ENCODE measurements around the gene POLK. TPM values are rescaled to one million over a fixed set of nuclear protein-coding genes. Genes with fewer than 3 reads are reported as not detected.
"Not testable (repeated sequence)": the region's sequence is repeated elsewhere in the genome, so short reads cannot be mapped to it uniquely, and the experiment has no call there.

POLK gene
- total RNA-seq, 2 donors from 2014 or later, result 31.4 to 34.2 TPM

- Mint-ChIP-seq H3K9me3 (peaks cover 5 to 15% of the 10 kb centered on the region in 2 donors), H3K36me3 (ENCODE audit: insufficient read depth in 2 of 2) (peaks cover 25 to 47% of the 10 kb centered on the region in 2 donors), H3K4me1 (ENCODE audit: low read depth) (peaks cover 11% of the 10 kb centered on the region)
- not testable (repeated sequence) for ATAC-seq (replicated peaks in 1 of 2); H3K4me3 Mint-ChIP-seq; H3K27ac Mint-ChIP-seq; H3K27me3 Mint-ChIP-seq (ENCODE audit: low read depth); DNase-seq
These were observed 21.8 kb upstream of the POLK start for GRCh38 chr5:75489847-75490246.

GRCh38 chr5:75491621-75492020, 20.1 kb upstream of the POLK start:
- Mint-ChIP-seq H3K27ac (no peak overlapping the region), H3K36me3 (ENCODE audit: insufficient read depth in 2 of 2) (peaks cover 20 to 39% of the 10 kb centered on the region in 2 donors), H3K27me3 (ENCODE audit: low read depth) (no peaks in the 10 kb centered on the region), H3K4me3 (no peak overlapping the region), H3K9me3 (peaks cover 3 to 13% of the 10 kb centered on the region in 2 donors), H3K4me1 (ENCODE audit: low read depth) (peaks cover 12% of the 10 kb centered on the region)
- ATAC-seq (replicated peaks in 1 of 2) (no peak), DNase-seq (no peak)

- Mint-ChIP-seq H3K36me3 (ENCODE audit: insufficient read depth in 2 of 2) (peaks cover 15 to 32% of the 10 kb centered on the region in 2 donors), H3K27ac (no peak overlapping the region)
- ATAC-seq (replicated peaks in 1 of 2), result no peak
These were observed 15.7 kb upstream of the POLK start for GRCh38 chr5:75496026-75496425.

GRCh38 chr5:75498208-75498777, 13.4 kb upstream of the POLK start:
- ATAC-seq (replicated peaks in 1 of 2) (no peak), DNase-seq (no peak)
- H3K4me3 Mint-ChIP-seq, result no peak overlapping the region
- H3K36me3 Mint-ChIP-seq (ENCODE audit: insufficient read depth in 2 of 2), result peaks cover 11 to 25% of the 10 kb centered on the region in 2 donors
- no peaks in the 10 kb centered on the region for H3K9me3 Mint-ChIP-seq
- no peaks in the 10 kb centered on the region for H3K27me3 Mint-ChIP-seq (ENCODE audit: low read depth)
- peaks cover 17% of the 10 kb centered on the region for H3K4me1 Mint-ChIP-seq (ENCODE audit: low read depth)
- H3K27ac Mint-ChIP-seq, result no peak overlapping the region

More at GRCh38 chr5:75496026-75496425, 15.7 kb upstream of the POLK start:
- Mint-ChIP-seq H3K4me1 (ENCODE audit: low read depth) (peaks cover 17% of the 10 kb centered on the region), H3K27me3 (ENCODE audit: low read depth) (no peaks in the 10 kb centered on the region), H3K9me3 (no peaks in the 10 kb centered on the region), H3K4me3 (no peak overlapping the region)
- DNase-seq, result no peak

- not testable (repeated sequence) for H3K27ac Mint-ChIP-seq; H3K4me3 Mint-ChIP-seq; H3K27me3 Mint-ChIP-seq (ENCODE audit: low read depth); H3K9me3 Mint-ChIP-seq; DNase-seq; ATAC-seq (replicated peaks in 1 of 2)
- H3K4me1 Mint-ChIP-seq (ENCODE audit: low read depth), result peaks cover 17% of the 10 kb centered on the region
- H3K36me3 Mint-ChIP-seq (ENCODE audit: insufficient read depth in 2 of 2), result peaks cover 11 to 21% of the 10 kb centered on the region in 2 donors
These were observed 12.8 kb upstream of the POLK start for GRCh38 chr5:75498875-75499274.

- not testable (repeated sequence) for DNase-seq; H3K27me3 Mint-ChIP-seq (ENCODE audit: low read depth); H3K9me3 Mint-ChIP-seq; ATAC-seq (replicated peaks in 1 of 2); H3K4me3 Mint-ChIP-seq; H3K27ac Mint-ChIP-seq
- Mint-ChIP-seq H3K4me1 (ENCODE audit: low read depth) (peaks cover 31% of the 10 kb centered on the region), H3K36me3 (ENCODE audit: insufficient read depth in 2 of 2) (peaks cover 2 to 21% of the 10 kb centered on the region in 2 donors)
These were observed 6.6 kb upstream of the POLK start for GRCh38 chr5:75505112-75505511.

GRCh38 chr5:75507841-75508240, 3.9 kb upstream of the POLK start:
- Mint-ChIP-seq H3K27me3 (ENCODE audit: low read depth) (no peaks in the 10 kb centered on the region), H3K4me1 (ENCODE audit: low read depth) (peaks cover 39% of the 10 kb centered on the region), H3K36me3 (ENCODE audit: insufficient read depth in 2 of 2) (peaks cover 2 to 16% of the 10 kb centered on the region in 2 donors), H3K4me3 (peak overlapping the region in 1 of 2 donors; percentile 9), H3K9me3 (peaks cover 0 to 5% of the 10 kb centered on the region in 2 donors), H3K27ac (no peak overlapping the region)
- no peak for DNase-seq
- ATAC-seq (replicated peaks in 1 of 2), result no peak

GRCh38 chr5:75509546-75509945, 2.1 kb upstream of the POLK start:
- no peaks in the 10 kb centered on the region for H3K27me3 Mint-ChIP-seq (ENCODE audit: low read depth)
- DNase-seq (no peak), ATAC-seq (replicated peaks in 1 of 2) (no peak)
- H3K36me3 Mint-ChIP-seq (ENCODE audit: insufficient read depth in 2 of 2), result peaks cover 2 to 16% of the 10 kb centered on the region in 2 donors
- peak overlapping the region; percentile 89 for H3K27ac Mint-ChIP-seq
- H3K9me3 Mint-ChIP-seq, result peaks cover 0 to 5% of the 10 kb centered on the region in 2 donors
- peaks cover 53% of the 10 kb centered on the region for H3K4me1 Mint-ChIP-seq (ENCODE audit: low read depth)
- peak overlapping the region; percentile 96 to 99 for H3K4me3 Mint-ChIP-seq

- H3K36me3 Mint-ChIP-seq (ENCODE audit: insufficient read depth in 2 of 2), result peaks cover 2 to 13% of the 10 kb centered on the region in 2 donors
- H3K4me3 Mint-ChIP-seq, result peak overlapping the region; percentile 96 to 99
- ATAC-seq (replicated peaks in 1 of 2), result no peak
- no peak for DNase-seq
- H3K4me1 Mint-ChIP-seq (ENCODE audit: low read depth), result peaks cover 58% of the 10 kb centered on the region
- H3K27me3 Mint-ChIP-seq (ENCODE audit: low read depth), result no peaks in the 10 kb centered on the region
- H3K27ac Mint-ChIP-seq, result peak overlapping the region; percentile 89
- peaks cover 0 to 5% of the 10 kb centered on the region in 2 donors for H3K9me3 Mint-ChIP-seq
These were observed 1.7 kb upstream of the POLK start for GRCh38 chr5:75509956-75510355.

- ATAC-seq (replicated peaks in 1 of 2), result no peak
These were observed 1.3 kb upstream of the POLK start for GRCh38 chr5:75510417-75510835.

GRCh38 chr5:75510836-75511434, 756 bp upstream of the POLK start:
- Mint-ChIP-seq H3K4me1 (ENCODE audit: low read depth) (peaks cover 64% of the 10 kb centered on the region), H3K27ac (peak overlapping the region; percentile 89), H3K9me3 (peaks cover 0 to 5% of the 10 kb centered on the region in 2 donors), H3K4me3 (peak overlapping the region; percentile 96 to 99), H3K36me3 (ENCODE audit: insufficient read depth in 2 of 2) (peaks cover 2 to 16% of the 10 kb centered on the region in 2 donors), H3K27me3 (ENCODE audit: low read depth) (no peaks in the 10 kb centered on the region)
- DNase-seq (peak; percentile 57 to 62), ATAC-seq (replicated peaks in 1 of 2) (peak; percentile 54 to 55)

More at GRCh38 chr5:75510417-75510835, 1.3 kb upstream of the POLK start:
- Mint-ChIP-seq H3K27me3 (ENCODE audit: low read depth) (no peaks in the 10 kb centered on the region), H3K4me1 (ENCODE audit: low read depth) (peaks cover 62% of the 10 kb centered on the region), H3K36me3 (ENCODE audit: insufficient read depth in 2 of 2) (peaks cover 2 to 13% of the 10 kb centered on the region in 2 donors), H3K9me3 (peaks cover 0 to 5% of the 10 kb centered on the region in 2 donors), H3K4me3 (peak overlapping the region; percentile 96 to 99), H3K27ac (peak overlapping the region; percentile 89)
- DNase-seq, result no peak

- ATAC-seq (replicated peaks in 1 of 2) (no peak), DNase-seq (no peak)
- Mint-ChIP-seq H3K27ac (peak overlapping the region; percentile 84), H3K4me3 (peak overlapping the region; percentile 96 to 99), H3K9me3 (peaks cover 0 to 3% of the 10 kb centered on the region in 2 donors), H3K4me1 (ENCODE audit: low read depth) (peaks cover 69% of the 10 kb centered on the region), H3K36me3 (ENCODE audit: insufficient read depth in 2 of 2) (peaks cover 2 to 12% of the 10 kb centered on the region in 2 donors), H3K27me3 (ENCODE audit: low read depth) (no peaks in the 10 kb centered on the region)
These were observed 838 bp downstream of the POLK start for GRCh38 chr5:75512383-75513074.

- Mint-ChIP-seq H3K9me3 (no peaks in the 10 kb centered on the region), H3K27ac (no peak overlapping the region), H3K36me3 (ENCODE audit: insufficient read depth in 2 of 2) (peaks cover 4 to 7% of the 10 kb centered on the region in 2 donors), H3K4me3 (peak overlapping the region in 1 of 2 donors; percentile 32), H3K4me1 (ENCODE audit: low read depth) (peaks cover 70% of the 10 kb centered on the region), H3K27me3 (ENCODE audit: low read depth) (no peaks in the 10 kb centered on the region)
- DNase-seq (no peak), ATAC-seq (replicated peaks in 1 of 2) (no peak)
These were observed 2.1 kb downstream of the POLK start for GRCh38 chr5:75513841-75514240.
